ENCODE results near the gene TENT4B.

TENT4B gene

GRCh38 chr16:50247123-50247905 lies 94.2 kb downstream of the TENT4B start:
- Histone ChIP-seq H3K36me3 (ENCODE audit: control insufficient read depth in 2 of 2, insufficient read depth in 2 of 2, low read length in 2 of 2) (no peaks in the 10 kb centered on the region), H3K4me3 (ENCODE audit: low read length in 2 of 2) (peak overlapping the region in 1 of 2 donors; percentile 76), H3K4me1 (ENCODE audit: control insufficient read depth, insufficient read depth, low read length) (peaks cover 17% of the 10 kb centered on the region), H3K9ac (ENCODE audit: low read length in 2 of 2) (no peak overlapping the region), H3K27ac (ENCODE audit: low read length) (no peak overlapping the region), H3K9me3 (ENCODE audit: control insufficient read depth in 2 of 2, low read length in 2 of 2) (no peaks in the 10 kb centered on the region), H3K27me3 (ENCODE audit: control insufficient read depth in 1 of 2, insufficient read depth in 2 of 2, low read length in 2 of 2) (peaks cover 0 to 11% of the 10 kb centered on the region in 2 donors)

DNA sequence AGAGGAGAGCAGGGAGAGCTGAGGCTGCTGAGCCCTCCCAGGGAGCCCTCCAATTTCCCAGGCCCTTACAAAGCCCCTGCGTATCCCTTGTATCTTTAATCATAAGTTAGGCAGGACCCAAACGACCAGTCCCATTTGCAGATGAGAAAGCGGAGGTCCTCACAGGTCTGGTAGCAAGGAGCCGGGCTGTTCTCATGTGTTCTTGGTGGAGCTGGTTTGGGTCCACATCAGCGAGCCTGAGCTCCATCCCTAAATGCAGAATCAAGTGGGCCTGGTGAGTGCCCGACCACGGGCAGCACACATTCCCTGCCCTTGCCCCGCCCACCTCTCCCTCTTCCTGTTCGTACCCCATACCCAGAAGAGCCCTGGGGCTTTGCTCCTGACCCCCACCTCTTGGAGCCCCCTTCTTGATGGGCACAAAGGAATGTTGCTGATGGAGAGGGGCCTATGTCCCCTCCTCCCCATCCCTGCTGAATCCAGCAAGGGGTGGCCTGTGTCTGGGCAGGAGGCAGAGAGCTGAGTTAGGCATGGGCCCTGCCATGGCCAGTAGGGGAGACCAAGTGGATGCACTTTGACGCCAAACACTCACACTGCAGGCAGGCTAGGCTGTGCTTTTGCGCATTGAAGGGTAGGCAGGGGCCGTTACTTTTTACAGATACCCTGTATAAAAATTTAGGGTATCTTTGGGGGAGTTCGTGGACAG lies 95.0 kb downstream of the TENT4B start:
- Histone ChIP-seq H3K27ac (ENCODE audit: low read length) (no peak overlapping the region), H3K4me3 (ENCODE audit: low read length in 2 of 2) (no peak overlapping the region), H3K9ac (ENCODE audit: low read length in 2 of 2) (no peak overlapping the region), H3K4me1 (ENCODE audit: control insufficient read depth, insufficient read depth, low read length) (peaks cover 17% of the 10 kb centered on the region), H3K27me3 (ENCODE audit: control insufficient read depth in 1 of 2, insufficient read depth in 2 of 2, low read length in 2 of 2) (peaks cover 0 to 9% of the 10 kb centered on the region in 2 donors), H3K9me3 (ENCODE audit: control insufficient read depth in 2 of 2, low read length in 2 of 2) (no peaks in the 10 kb centered on the region), H3K36me3 (ENCODE audit: control insufficient read depth in 2 of 2, insufficient read depth in 2 of 2, low read length in 2 of 2) (no peaks in the 10 kb centered on the region)

GRCh38 chr16:50248845-50249244 lies 95.7 kb downstream of the TENT4B start:
- H3K9ac ChIP-seq (ENCODE audit: low read length in 2 of 2) = no peak overlapping the region

DNA sequence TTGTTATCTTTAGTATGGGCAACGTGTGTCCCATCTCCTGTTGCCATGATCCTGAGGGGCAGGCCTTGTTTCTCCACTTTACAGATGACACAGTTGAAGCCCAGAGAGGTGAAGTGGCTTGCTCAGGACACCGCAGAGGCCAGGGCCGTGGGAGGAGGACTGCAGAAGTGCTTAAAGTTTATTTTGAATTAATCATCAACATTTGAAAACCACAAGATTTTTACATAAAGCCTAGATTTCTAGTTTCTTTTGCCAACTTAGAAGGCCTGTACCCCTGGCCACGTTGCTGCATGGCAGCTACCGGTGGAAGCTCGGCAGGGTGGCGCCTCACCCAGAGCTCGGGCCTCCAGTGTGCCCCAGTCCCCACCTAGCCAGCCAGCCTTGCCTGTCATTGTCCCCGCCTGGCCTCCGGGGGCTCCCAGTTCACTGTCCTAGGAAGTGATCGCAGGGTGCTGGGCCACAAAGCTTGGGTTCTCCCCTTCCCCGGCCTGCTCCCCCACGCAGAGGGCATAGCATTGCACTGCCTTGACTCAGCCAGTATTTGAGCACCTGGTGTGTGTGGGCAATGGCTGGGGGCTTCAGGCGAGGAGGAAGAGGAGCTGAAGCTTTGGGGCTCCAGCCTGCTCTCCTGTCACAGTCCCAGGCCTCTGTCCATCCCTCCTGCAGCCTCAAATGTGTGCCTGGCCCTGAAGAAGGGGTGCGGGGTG lies 98.4 kb downstream of the TENT4B start:
- Histone ChIP-seq H3K27ac (ENCODE audit: low read length) (no peak overlapping the region), H3K9ac (ENCODE audit: low read length in 2 of 2) (no peak overlapping the region)

More at GRCh38 chr16:50248845-50249244, 95.7 kb downstream of the TENT4B start:
- no peaks in the 10 kb centered on the region for H3K9me3 ChIP-seq (ENCODE audit: control insufficient read depth in 2 of 2, low read length in 2 of 2)
- H3K27me3 ChIP-seq (ENCODE audit: control insufficient read depth in 1 of 2, insufficient read depth in 2 of 2, low read length in 2 of 2) = peaks cover 0 to 9% of the 10 kb centered on the region in 2 donors
- peaks cover 17% of the 10 kb centered on the region for H3K4me1 ChIP-seq (ENCODE audit: control insufficient read depth, insufficient read depth, low read length)
- no peak overlapping the region for H3K27ac ChIP-seq (ENCODE audit: low read length)
- no peak overlapping the region for H3K4me3 ChIP-seq (ENCODE audit: low read length in 2 of 2)
- H3K36me3 ChIP-seq (ENCODE audit: control insufficient read depth in 2 of 2, insufficient read depth in 2 of 2, low read length in 2 of 2) = no peaks in the 10 kb centered on the region

DNA sequence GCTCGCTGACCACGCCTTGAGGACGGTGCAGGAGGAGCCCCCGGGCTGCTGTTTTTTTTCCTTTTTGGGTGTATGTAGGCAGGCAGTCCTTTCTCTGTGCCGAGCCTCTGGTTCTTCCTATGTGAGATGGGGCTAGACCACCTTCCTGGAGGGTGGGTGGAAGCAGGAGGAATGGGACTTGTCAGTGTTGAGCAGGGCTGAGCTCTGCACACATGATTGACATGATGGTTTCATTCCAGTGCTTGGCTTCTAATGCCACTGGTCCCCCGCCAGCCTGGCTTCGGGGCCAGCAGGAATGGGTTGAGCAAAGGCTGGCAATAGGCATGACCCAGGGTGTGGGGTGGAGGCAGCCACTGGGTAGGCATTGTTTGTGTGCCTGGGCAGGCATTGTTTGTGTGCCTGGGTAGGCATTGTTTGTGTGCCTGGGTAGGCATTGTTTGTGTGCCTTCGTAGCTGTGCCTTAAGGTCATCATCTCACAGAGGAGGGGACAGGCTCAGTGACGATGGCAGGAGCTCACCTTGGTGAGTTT lies 99.0 kb downstream of the TENT4B start:
- H3K4me3 ChIP-seq (ENCODE audit: low read length in 2 of 2) = no peak overlapping the region
- H3K36me3 ChIP-seq (ENCODE audit: control insufficient read depth in 2 of 2, insufficient read depth in 2 of 2, low read length in 2 of 2) = no peaks in the 10 kb centered on the region
- no peaks in the 10 kb centered on the region for H3K27me3 ChIP-seq (ENCODE audit: control insufficient read depth in 1 of 2, insufficient read depth in 2 of 2, low read length in 2 of 2)
- H3K27ac ChIP-seq (ENCODE audit: low read length) = no peak overlapping the region
- no peaks in the 10 kb centered on the region for H3K9me3 ChIP-seq (ENCODE audit: control insufficient read depth in 2 of 2, low read length in 2 of 2)
- no peak overlapping the region for H3K9ac ChIP-seq (ENCODE audit: low read length in 2 of 2)
- no peaks in the 10 kb centered on the region for H3K4me1 ChIP-seq (ENCODE audit: control insufficient read depth, insufficient read depth, low read length)

More for the DNA sequence above, 98.4 kb downstream of the TENT4B start:
- Histone ChIP-seq H3K36me3 (ENCODE audit: control insufficient read depth in 2 of 2, insufficient read depth in 2 of 2, low read length in 2 of 2) (no peaks in the 10 kb centered on the region), H3K9me3 (ENCODE audit: control insufficient read depth in 2 of 2, low read length in 2 of 2) (no peaks in the 10 kb centered on the region), H3K4me1 (ENCODE audit: control insufficient read depth, insufficient read depth, low read length) (peaks cover 5% of the 10 kb centered on the region), H3K4me3 (ENCODE audit: low read length in 2 of 2) (no peak overlapping the region), H3K27me3 (ENCODE audit: control insufficient read depth in 1 of 2, insufficient read depth in 2 of 2, low read length in 2 of 2) (no peaks in the 10 kb centered on the region)

DNA sequence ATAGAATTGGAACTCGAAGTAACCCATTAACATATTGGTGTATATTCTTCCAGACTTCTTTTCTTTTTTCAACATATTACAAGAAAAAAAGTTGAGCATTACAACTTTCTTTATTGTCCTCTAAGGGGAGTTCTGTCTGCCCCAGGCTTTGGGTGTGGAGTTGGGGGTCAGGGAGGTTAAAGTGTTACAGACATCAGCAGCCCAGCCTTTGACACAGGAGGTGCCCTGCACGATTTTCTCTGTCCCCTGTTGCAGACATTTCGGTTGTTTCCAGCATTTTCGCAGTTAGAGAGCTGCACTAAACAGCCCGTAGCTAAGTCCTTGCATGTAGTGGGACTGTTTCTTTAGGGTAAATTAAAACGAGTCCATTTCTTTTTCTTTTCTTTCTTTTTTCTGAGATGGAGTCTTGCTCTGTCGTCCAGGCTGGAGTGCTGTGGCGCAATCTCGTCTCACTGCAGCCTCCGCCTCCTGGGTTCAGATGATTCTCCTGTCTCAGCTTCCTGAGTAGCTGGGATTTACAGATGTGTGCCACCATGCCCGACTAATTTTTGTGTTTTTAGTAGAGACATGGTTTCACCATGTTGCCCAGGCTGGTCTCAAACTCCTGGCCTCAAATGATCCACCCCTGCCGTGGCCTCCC lies 99.9 kb downstream of the TENT4B start:
- no peak overlapping the region for H3K27ac ChIP-seq (ENCODE audit: low read length)

DNA sequence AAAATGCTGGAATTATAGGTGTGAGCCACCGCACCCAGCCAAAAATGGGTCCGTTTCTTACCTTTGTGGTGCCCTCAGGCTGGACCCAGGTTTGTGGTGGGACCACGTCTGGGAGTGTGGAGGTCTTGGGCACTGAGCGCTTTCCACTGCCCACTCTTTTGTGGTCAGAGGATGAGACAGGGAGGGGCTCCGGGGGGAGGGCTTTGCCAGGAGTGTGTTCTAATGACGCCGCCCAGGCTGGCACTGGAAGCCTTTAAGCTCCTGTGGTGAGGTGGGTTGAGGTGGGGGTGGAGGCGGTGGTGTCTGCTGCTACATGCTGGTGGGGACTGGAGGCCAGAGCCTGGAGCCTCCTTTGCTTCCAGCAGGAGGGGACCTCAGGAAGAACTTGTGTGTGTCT lies 100.4 kb downstream of the TENT4B start:
- H3K9me3 ChIP-seq (ENCODE audit: control insufficient read depth in 2 of 2, low read length in 2 of 2) = no peaks in the 10 kb centered on the region
- H3K9ac ChIP-seq (ENCODE audit: low read length in 2 of 2) = no peak overlapping the region
- no peak overlapping the region for H3K27ac ChIP-seq (ENCODE audit: low read length)
- H3K4me3 ChIP-seq (ENCODE audit: low read length in 2 of 2) = no peak overlapping the region
- H3K27me3 ChIP-seq (ENCODE audit: control insufficient read depth in 1 of 2, insufficient read depth in 2 of 2, low read length in 2 of 2) = no peaks in the 10 kb centered on the region
- H3K36me3 ChIP-seq (ENCODE audit: control insufficient read depth in 2 of 2, insufficient read depth in 2 of 2, low read length in 2 of 2) = no peaks in the 10 kb centered on the region
- H3K4me1 ChIP-seq (ENCODE audit: control insufficient read depth, insufficient read depth, low read length) = no peaks in the 10 kb centered on the region

More for the DNA sequence above, 99.9 kb downstream of the TENT4B start:
- Histone ChIP-seq H3K4me3 (ENCODE audit: low read length in 2 of 2) (no peak overlapping the region), H3K9me3 (ENCODE audit: control insufficient read depth in 2 of 2, low read length in 2 of 2) (no peaks in the 10 kb centered on the region), H3K4me1 (ENCODE audit: control insufficient read depth, insufficient read depth, low read length) (no peaks in the 10 kb centered on the region), H3K9ac (ENCODE audit: low read length in 2 of 2) (no peak overlapping the region), H3K36me3 (ENCODE audit: control insufficient read depth in 2 of 2, insufficient read depth in 2 of 2, low read length in 2 of 2) (no peaks in the 10 kb centered on the region), H3K27me3 (ENCODE audit: control insufficient read depth in 1 of 2, insufficient read depth in 2 of 2, low read length in 2 of 2) (no peaks in the 10 kb centered on the region)

GRCh38 chr16:50254072-50254471 lies 101.0 kb downstream of the TENT4B start:
- Histone ChIP-seq H3K27ac (ENCODE audit: low read length) (no peak overlapping the region), H3K27me3 (ENCODE audit: control insufficient read depth in 1 of 2, insufficient read depth in 2 of 2, low read length in 2 of 2) (no peaks in the 10 kb centered on the region), H3K4me1 (ENCODE audit: control insufficient read depth, insufficient read depth, low read length) (peaks cover under 1% of the 10 kb centered on the region)

DNA sequence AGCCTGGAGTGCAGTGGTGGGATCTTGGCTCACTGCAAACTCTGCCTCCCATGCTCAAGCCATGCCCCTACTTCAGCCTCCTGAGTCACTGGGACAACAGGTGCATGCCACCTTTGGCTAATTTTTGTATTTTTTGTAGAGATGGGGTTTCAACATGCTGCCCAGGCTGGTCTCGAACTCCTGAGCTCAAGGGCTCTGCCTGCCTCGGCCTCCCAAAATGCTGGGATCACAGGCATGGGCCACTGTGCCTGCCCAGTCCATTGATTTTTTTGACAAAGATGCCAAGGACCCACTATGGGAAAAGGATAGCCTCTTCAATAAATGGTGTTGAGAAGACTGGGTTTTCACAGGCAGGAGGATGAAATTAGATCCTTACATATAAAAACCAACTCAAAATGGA lies 102.4 kb downstream of the TENT4B start:
- Histone ChIP-seq H3K9ac (ENCODE audit: low read length in 2 of 2) (no peak overlapping the region), H3K4me3 (ENCODE audit: low read length in 2 of 2) (no peak overlapping the region), H3K27ac (ENCODE audit: low read length) (no peak overlapping the region), H3K4me1 (ENCODE audit: control insufficient read depth, insufficient read depth, low read length) (peaks cover 9% of the 10 kb centered on the region), H3K9me3 (ENCODE audit: control insufficient read depth in 2 of 2, low read length in 2 of 2) (no peaks in the 10 kb centered on the region), H3K36me3 (ENCODE audit: control insufficient read depth in 2 of 2, insufficient read depth in 2 of 2, low read length in 2 of 2) (no peaks in the 10 kb centered on the region), H3K27me3 (ENCODE audit: control insufficient read depth in 1 of 2, insufficient read depth in 2 of 2, low read length in 2 of 2) (no peaks in the 10 kb centered on the region)

More at GRCh38 chr16:50254072-50254471, 101.0 kb downstream of the TENT4B start:
- no peaks in the 10 kb centered on the region for H3K36me3 ChIP-seq (ENCODE audit: control insufficient read depth in 2 of 2, insufficient read depth in 2 of 2, low read length in 2 of 2)
- no peak overlapping the region for H3K9ac ChIP-seq (ENCODE audit: low read length in 2 of 2)
- H3K4me3 ChIP-seq (ENCODE audit: low read length in 2 of 2) = no peak overlapping the region
- H3K9me3 ChIP-seq (ENCODE audit: control insufficient read depth in 2 of 2, low read length in 2 of 2) = no peaks in the 10 kb centered on the region

DNA sequence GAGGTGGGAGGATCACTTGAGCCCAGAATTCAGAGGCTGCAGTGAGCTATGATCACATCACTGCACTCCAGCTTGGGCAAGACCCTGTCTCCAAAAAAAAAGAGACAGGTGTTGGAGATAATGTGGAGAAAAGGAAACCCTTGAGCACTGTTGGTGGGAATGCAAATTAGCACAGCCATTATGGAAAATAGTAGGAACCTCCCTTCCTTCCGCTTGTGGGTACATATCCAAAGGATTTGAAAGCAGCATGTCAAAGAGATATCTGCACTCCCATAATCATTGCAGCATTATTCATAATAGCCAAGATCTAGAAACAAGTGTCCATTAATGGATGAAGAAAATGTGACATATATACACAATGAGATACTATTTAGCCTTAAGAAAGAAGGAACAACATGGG lies 103.5 kb downstream of the TENT4B start:
- H3K9ac ChIP-seq (ENCODE audit: low read length in 2 of 2) = no peak overlapping the region
- peaks cover 12% of the 10 kb centered on the region for H3K4me1 ChIP-seq (ENCODE audit: control insufficient read depth, insufficient read depth, low read length)
- no peak overlapping the region for H3K27ac ChIP-seq (ENCODE audit: low read length)
- no peaks in the 10 kb centered on the region for H3K36me3 ChIP-seq (ENCODE audit: control insufficient read depth in 2 of 2, insufficient read depth in 2 of 2, low read length in 2 of 2)
- no peaks in the 10 kb centered on the region for H3K9me3 ChIP-seq (ENCODE audit: control insufficient read depth in 2 of 2, low read length in 2 of 2)
- H3K4me3 ChIP-seq (ENCODE audit: low read length in 2 of 2) = no peak overlapping the region
- no peaks in the 10 kb centered on the region for H3K27me3 ChIP-seq (ENCODE audit: control insufficient read depth in 1 of 2, insufficient read depth in 2 of 2, low read length in 2 of 2)

Measured in stomach smooth muscle (tissue), 2 donors.